A549 (cell line): ENCODE results near the gene ITCH.

Experiments used
- CEBPB ChIP-seq, 2 experiments: fragments of >200 bp in 1 of 2; sonication (Bioruptor Twin) in 1 of 2; formaldehyde crosslinking in 1 of 2; IDR thresholded peaks; 2 replicates each; pipeline ENCODE4 v1.6.1; 2012 to 2016
- CTCF ChIP-seq: fragments of >200 bp; sonication (Bioruptor Twin); formaldehyde crosslinking; IDR thresholded peaks from 3 replicates; pipeline ENCODE4 v1.5.1; 2016
- MAFK ChIP-seq: fragments of 450-650 bp; IDR thresholded peaks from 2 replicates; pipeline ENCODE4 v1.6.1; 2014; ENCODE audit not compliant: partially characterized antibody
- NFE2L2 ChIP-seq: fragments of 150-350 bp; conservative IDR thresholded peaks from 2 replicates; pipeline ENCODE4 v1.6.1; 2014; ENCODE audit warnings: low read length
- POLR2A ChIP-seq: IDR thresholded peaks from 2 replicates; pipeline ENCODE4 v1.6.1; 2012; ENCODE audit warnings: mild to moderate bottlenecking, low read length
- RAD21 ChIP-seq, 2 experiments: fragments of >200 bp in 1 of 2; sonication (Bioruptor Twin) in 1 of 2; formaldehyde crosslinking in 1 of 2; IDR thresholded peaks in 1 of 2; conservative IDR thresholded peaks in 1 of 2; 2 replicates in 1 of 2; 3 replicates in 1 of 2; pipeline ENCODE4 v1.6.1; 2012 to 2018; ENCODE audit warnings: inconsistent platforms in 1 of 2
- REST ChIP-seq: fragments of 200-600 bp; sonication (generic); IDR thresholded peaks from 2 replicates; pipeline ENCODE4 v1.6.1; 2016; ENCODE audit warnings: antibody characterized with exemption, mild to moderate bottlenecking, moderate library complexity
- TP53 ChIP-seq: fragments of 250-450 bp; sonication (Bioruptor Pico); IDR thresholded peaks from 2 replicates; pipeline ENCODE4 v1.5.0; 2021; ENCODE audit warnings: mild to moderate bottlenecking, moderate library complexity
- USF2 ChIP-seq: fragments of 450-650 bp; IDR thresholded peaks from 2 replicates; pipeline ENCODE4 v1.6.1; 2014; ENCODE audit warnings: antibody characterized with exemption
- TF ChIP-seq, protein P1 (sequence below): IDR thresholded peaks from 2 replicates; pipeline ENCODE4 v1.6.1; 2012

DNA sequence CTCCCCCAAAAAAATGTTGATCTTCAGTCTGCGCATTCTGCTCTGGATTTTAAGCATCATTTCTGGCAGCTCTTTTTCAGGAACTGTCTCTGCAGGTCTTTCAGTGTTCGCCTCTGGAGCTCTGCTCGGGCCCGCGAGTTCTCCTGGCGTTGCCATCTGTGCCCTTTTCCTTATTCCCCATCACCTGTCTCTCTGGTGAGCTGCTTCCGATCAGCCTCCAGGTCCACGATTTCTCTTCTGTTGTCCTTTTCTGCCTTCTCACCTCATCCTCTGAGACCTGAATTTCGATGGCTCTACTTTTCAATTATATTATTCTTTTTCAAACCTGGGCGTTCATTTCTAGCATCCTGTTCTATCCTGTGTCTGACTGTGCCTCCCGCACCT is 194.9 kb downstream of the ITCH start:
- no peak for TF ChIP-seq REST
- TF ChIP-seq CTCF, result no peak
- TF ChIP-seq POLR2A, result no peak
- TF ChIP-seq USF2, result no peak
- TF ChIP-seq TP53 (CRISPR knock-in tag), result no peak
- TF ChIP-seq, protein P1, sequence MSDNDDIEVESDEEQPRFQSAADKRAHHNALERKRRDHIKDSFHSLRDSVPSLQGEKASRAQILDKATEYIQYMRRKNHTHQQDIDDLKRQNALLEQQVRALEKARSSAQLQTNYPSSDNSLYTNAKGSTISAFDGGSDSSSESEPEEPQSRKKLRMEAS, result no peak
- TF ChIP-seq NFE2L2, result no peak
- no peak for TF ChIP-seq RAD21 (conservative IDR thresholded peaks at IDR 0.05 in 1 of 2, IDR thresholded peaks at IDR 0.05 in 1 of 2)
- TF ChIP-seq MAFK, result no peak
- no peak for TF ChIP-seq CEBPB (IDR thresholded peaks at IDR 0.05)
